Vagina (tissue), 2 donors: ENCODE results near the gene MAK.

Experiments
- POLR2A ChIP-seq, 2 donors: fragments of 450-650 bp; IDR thresholded peaks; one replicate each; pipeline ENCODE4 v1.6.1; 2017; ENCODE audit warnings: antibody characterized with exemption in 2 of 2, mild to moderate bottlenecking in 2 of 2, moderate library complexity in 2 of 2
- TF ChIP-seq, protein P1 (sequence below), 3 experiments: fragments of 450-650 bp in 2 of 3; fragments of 200-600 bp in 1 of 3; sonication (generic) in 1 of 3; IDR thresholded peaks; one replicate each; pipeline ENCODE4 v1.5.1; 2017 to 2019; ENCODE audit warnings: antibody characterized with exemption in 3 of 3, mild to moderate bottlenecking in 2 of 3, moderate library complexity in 2 of 3

DNA sequence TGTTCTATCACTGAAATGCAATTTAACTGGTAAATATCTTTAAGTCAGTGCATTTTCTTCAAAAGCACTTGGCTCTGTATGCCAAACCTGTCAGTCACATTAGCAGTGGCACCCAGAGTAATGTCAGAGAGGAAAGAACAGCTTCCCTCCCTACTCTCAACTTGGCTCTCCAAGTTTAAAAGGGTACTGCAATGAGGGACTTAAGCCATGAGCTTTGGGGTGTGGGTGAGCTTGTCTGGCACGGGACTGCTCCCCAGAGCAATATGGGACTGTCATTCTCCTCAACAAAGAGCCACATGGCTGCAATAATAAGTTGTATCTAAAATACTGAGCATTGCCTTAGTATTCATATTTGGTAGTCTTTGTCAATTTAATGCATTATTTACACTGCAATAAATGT, 39.5 kb upstream of the MAK start:
- TF ChIP-seq, protein P1, sequence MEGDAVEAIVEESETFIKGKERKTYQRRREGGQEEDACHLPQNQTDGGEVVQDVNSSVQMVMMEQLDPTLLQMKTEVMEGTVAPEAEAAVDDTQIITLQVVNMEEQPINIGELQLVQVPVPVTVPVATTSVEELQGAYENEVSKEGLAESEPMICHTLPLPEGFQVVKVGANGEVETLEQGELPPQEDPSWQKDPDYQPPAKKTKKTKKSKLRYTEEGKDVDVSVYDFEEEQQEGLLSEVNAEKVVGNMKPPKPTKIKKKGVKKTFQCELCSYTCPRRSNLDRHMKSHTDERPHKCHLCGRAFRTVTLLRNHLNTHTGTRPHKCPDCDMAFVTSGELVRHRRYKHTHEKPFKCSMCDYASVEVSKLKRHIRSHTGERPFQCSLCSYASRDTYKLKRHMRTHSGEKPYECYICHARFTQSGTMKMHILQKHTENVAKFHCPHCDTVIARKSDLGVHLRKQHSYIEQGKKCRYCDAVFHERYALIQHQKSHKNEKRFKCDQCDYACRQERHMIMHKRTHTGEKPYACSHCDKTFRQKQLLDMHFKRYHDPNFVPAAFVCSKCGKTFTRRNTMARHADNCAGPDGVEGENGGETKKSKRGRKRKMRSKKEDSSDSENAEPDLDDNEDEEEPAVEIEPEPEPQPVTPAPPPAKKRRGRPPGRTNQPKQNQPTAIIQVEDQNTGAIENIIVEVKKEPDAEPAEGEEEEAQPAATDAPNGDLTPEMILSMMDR (IDR thresholded peaks at IDR 0.05) = no peak
- TF ChIP-seq POLR2A (IDR thresholded peaks at IDR 0.05) = no peak
